Measurements from ENCODE around the gene HEYL.
A peak's percentile ranks its signal among the peaks of the same experiment; 100 is the strongest.

HEYL gene

GRCh38 chr1:39639305-39640130 lies at the start of gene HEYL:
HEYL (minus strand) TSS chr1:39639643; CDS start chr1:39639625, 18 bp downstream.
- DNase-seq (ENCODE audit: low spot score): peak; percentile 50

- no peak for DNase-seq (ENCODE audit: low spot score)
Observed at GRCh38 chr1:39689214-39689613, 49.8 kb upstream of the HEYL start.

- DNase-seq (ENCODE audit: low spot score): no peak
Observed at GRCh38 chr1:39688706-39689105, 49.3 kb upstream of the HEYL start.

- DNase-seq (ENCODE audit: low spot score): no peak
Observed at GRCh38 chr1:39687243-39687642, 47.8 kb upstream of the HEYL start.

GRCh38 chr1:39685071-39685470 lies 45.6 kb upstream of the HEYL start:
- no peak for DNase-seq (ENCODE audit: low spot score)

- DNase-seq (ENCODE audit: low spot score): no peak
Observed at GRCh38 chr1:39684313-39684664, 44.8 kb upstream of the HEYL start.

GRCh38 chr1:39683591-39684312 lies 44.3 kb upstream of the HEYL start:
- DNase-seq (ENCODE audit: low spot score): no peak

GRCh38 chr1:39681999-39682398 lies 42.6 kb upstream of the HEYL start:
- DNase-seq (ENCODE audit: low spot score): no peak

- no peak for DNase-seq (ENCODE audit: low spot score)
Observed at GRCh38 chr1:39681294-39681693, 41.9 kb upstream of the HEYL start.

- no peak for DNase-seq (ENCODE audit: low spot score)
Observed at GRCh38 chr1:39680751-39681150, 41.3 kb upstream of the HEYL start.

- no peak for DNase-seq (ENCODE audit: low spot score)
Observed at GRCh38 chr1:39679821-39680220, 40.4 kb upstream of the HEYL start.

GRCh38 chr1:39678889-39679288 lies 39.4 kb upstream of the HEYL start:
- no peak for DNase-seq (ENCODE audit: low spot score)

GRCh38 chr1:39677645-39678044 lies 38.2 kb upstream of the HEYL start:
- no peak for DNase-seq (ENCODE audit: low spot score)

GRCh38 chr1:39676948-39677548 lies 37.6 kb upstream of the HEYL start:
- DNase-seq (ENCODE audit: low spot score): no peak

- no peak for DNase-seq (ENCODE audit: low spot score)
Observed at GRCh38 chr1:39675220-39675619, 35.8 kb upstream of the HEYL start.

GRCh38 chr1:39673215-39673614 lies 33.8 kb upstream of the HEYL start:
- no peak for DNase-seq (ENCODE audit: low spot score)

GRCh38 chr1:39672551-39672947 lies 33.1 kb upstream of the HEYL start:
- peak; percentile 38 for DNase-seq (ENCODE audit: low spot score)

- DNase-seq (ENCODE audit: low spot score): peak; percentile 40
Observed at GRCh38 chr1:39671793-39672550, 32.5 kb upstream of the HEYL start, which contains the start of gene NT5C1A. NT5C1A (minus strand) TSS chr1:39672107; CDS start chr1:39672038, 69 bp downstream.

GRCh38 chr1:39671433-39671792 lies 32.0 kb upstream of the HEYL start:
- DNase-seq (ENCODE audit: low spot score): no peak

GRCh38 chr1:39670689-39671088 lies 31.2 kb upstream of the HEYL start:
- no peak for DNase-seq (ENCODE audit: low spot score)

- no peak for DNase-seq (ENCODE audit: low spot score)
Observed at GRCh38 chr1:39668894-39669293, 29.5 kb upstream of the HEYL start.

- no peak for DNase-seq (ENCODE audit: low spot score)
Observed at GRCh38 chr1:39668111-39668510, 28.7 kb upstream of the HEYL start.

Measured in germinal center (tissue), 1 donor.